Urinary bladder (tissue), 4 donors: Measurements from ENCODE around the gene SLC3A2. TPM values are rescaled to one million over a fixed set of nuclear protein-coding genes. Genes with fewer than 3 reads are reported as not detected.

Experiments
- DNase-seq: peaks from one replicate; pipeline ENCODE4 v3.0.0-alpha.2; 2015; ENCODE audit errors: extremely low spot score
- H3K27ac ChIP-seq: one replicate; pipeline ENCODE4 v1.5.1; 2013; ENCODE audit warnings: low read depth, mild to moderate bottlenecking, moderate library complexity
- H3K36me3 ChIP-seq: one replicate; pipeline ENCODE4 v1.6.1; 2013; ENCODE audit warnings: mild to moderate bottlenecking, moderate library complexity; ENCODE audit not compliant: insufficient read depth
- H3K4me1 ChIP-seq: one replicate; pipeline ENCODE4 v1.6.1; 2013; ENCODE audit warnings: mild to moderate bottlenecking, moderate library complexity; ENCODE audit not compliant: insufficient read depth
- H3K4me3 ChIP-seq: one replicate; pipeline ENCODE4 v1.5.1; 2013; ENCODE audit warnings: low read depth, low read length
- WGBS: extraction: QIAGEN DNeasy Blood & Tissue Kit; methylation state at CpG from one replicate; pipeline ENCODE4 v1.1.7; 2013; 5-methylcytosine and 5-hydroxymethylcytosine counted together
- polyA plus RNA-seq: library from polyadenylated mRNA; stranded (reverse); fragments of 200-250 nt; gene quantifications from one replicate; pipeline ENCODE4 v1.2.3, GENCODE V29; 2013
- total RNA-seq: library from RNA; depleted of rRNA; stranded (reverse); fragments of >200 nt; gene quantifications from one replicate; pipeline ENCODE4 v1.2.3, GENCODE V29; 2014
- donor health status: healthy with polysubstance abuse.
- donor health status: healthy.

Gene SLC3A2
- total and polyA plus RNA-seq, 2 donors: 45.0 to 126 TPM

GRCh38 chr11:62881579-62882430 lies 1.1 kb downstream of the SLC3A2 start:
- peaks cover 7% of the 10 kb centered on the region for H3K4me1 ChIP-seq
- peak overlapping the region; percentile 65 for H3K4me3 ChIP-seq
- peak overlapping the region; percentile 94 for H3K27ac ChIP-seq
- H3K36me3 ChIP-seq: peaks cover 10% of the 10 kb centered on the region
- 2% methylated on average over 21 of the region's 21 CpGs for WGBS
- peak; percentile 93 for DNase-seq

DNA sequence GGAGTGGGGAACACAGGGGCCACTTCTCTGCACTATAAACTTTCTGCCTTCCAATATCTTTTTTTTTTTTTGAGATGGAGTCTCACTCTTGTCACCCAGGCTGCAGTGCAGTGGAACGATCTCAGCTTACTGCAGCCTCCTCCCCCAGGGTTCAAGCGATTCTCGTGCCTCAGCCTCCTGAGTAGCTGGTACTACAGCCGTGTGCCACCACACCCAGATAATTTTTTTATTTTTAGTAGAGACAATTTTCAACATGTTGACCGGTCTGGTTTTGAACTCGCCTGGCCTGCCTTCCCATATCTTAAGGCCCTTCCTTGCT lies 1.7 kb downstream of the SLC3A2 start:
- H3K4me3 ChIP-seq: peak overlapping the region; percentile 65
- no peak for DNase-seq
- H3K4me1 ChIP-seq: peaks cover 7% of the 10 kb centered on the region
- peak overlapping the region; percentile 12 for H3K27ac ChIP-seq
- H3K36me3 ChIP-seq: peaks cover 10% of the 10 kb centered on the region
- 39% methylated on average over 6 of the region's 6 CpGs for WGBS

DNA sequence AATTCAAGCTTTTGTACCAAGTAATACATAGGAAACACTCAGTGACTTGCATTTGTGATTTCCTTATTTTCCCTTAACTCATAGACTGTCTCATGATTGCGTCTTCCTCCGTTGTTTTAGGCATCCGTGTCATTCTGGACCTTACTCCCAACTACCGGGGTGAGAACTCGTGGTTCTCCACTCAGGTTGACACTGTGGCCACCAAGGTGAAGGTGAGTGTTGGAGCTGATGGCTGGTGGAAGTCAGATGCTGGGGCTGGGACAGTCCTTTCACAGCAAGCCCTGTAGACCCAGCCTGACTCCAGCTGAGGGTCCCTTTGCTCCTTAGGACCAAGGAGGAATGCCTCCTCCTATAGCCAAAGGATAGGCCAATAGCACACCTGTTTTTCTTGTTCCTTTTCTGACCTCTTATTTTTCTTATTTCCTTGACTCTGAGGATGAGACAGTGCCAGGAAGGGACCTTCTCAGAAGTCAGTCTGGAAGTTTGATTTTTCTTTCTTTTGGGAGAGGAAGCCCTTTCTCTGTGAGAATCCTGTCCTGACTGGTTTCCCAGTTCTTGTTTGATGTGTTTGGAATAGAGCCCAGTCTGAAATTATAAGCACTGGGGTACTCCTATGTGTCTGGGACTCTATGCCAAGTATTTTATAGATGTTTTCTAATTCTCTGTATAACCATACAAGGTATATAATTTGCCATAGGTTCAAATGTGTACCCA lies 2.2 kb downstream of the SLC3A2 start:
- Histone ChIP-seq H3K4me1 (peaks cover 7% of the 10 kb centered on the region), H3K36me3 (peaks cover 10% of the 10 kb centered on the region)
- 55% methylated on average over 5 of the region's 5 CpGs for WGBS

GRCh38 chr11:62883673-62884072 lies 3.0 kb downstream of the SLC3A2 start:
- WGBS: 69% methylated on average over 3 of the region's 3 CpGs
- H3K4me1 ChIP-seq: peaks cover 7% of the 10 kb centered on the region
- DNase-seq: no peak
- H3K4me3 ChIP-seq: no peak overlapping the region
- no peak overlapping the region for H3K27ac ChIP-seq
- peaks cover 15% of the 10 kb centered on the region for H3K36me3 ChIP-seq

More for the DNA sequence above, 2.2 kb downstream of the SLC3A2 start:
- H3K4me3 ChIP-seq: no peak overlapping the region
- DNase-seq: no peak
- no peak overlapping the region for H3K27ac ChIP-seq

GRCh38 chr11:62885137-62885750 lies 4.5 kb downstream of the SLC3A2 start:
- 90% methylated on average over 11 of the region's 11 CpGs for WGBS
- Histone ChIP-seq H3K27ac (no peak overlapping the region), H3K4me3 (no peak overlapping the region), H3K4me1 (peaks cover 7% of the 10 kb centered on the region), H3K36me3 (peaks cover 18% of the 10 kb centered on the region)
- no peak for DNase-seq

GRCh38 chr11:62888406-62888805 lies 7.7 kb downstream of the SLC3A2 start:
- no peak overlapping the region for H3K4me3 ChIP-seq
- no peak overlapping the region for H3K27ac ChIP-seq
- peaks cover 7% of the 10 kb centered on the region for H3K4me1 ChIP-seq
- DNase-seq: no peak
- H3K36me3 ChIP-seq: peaks cover 18% of the 10 kb centered on the region
- 90% methylated on average over 14 of the region's 14 CpGs for WGBS

DNA sequence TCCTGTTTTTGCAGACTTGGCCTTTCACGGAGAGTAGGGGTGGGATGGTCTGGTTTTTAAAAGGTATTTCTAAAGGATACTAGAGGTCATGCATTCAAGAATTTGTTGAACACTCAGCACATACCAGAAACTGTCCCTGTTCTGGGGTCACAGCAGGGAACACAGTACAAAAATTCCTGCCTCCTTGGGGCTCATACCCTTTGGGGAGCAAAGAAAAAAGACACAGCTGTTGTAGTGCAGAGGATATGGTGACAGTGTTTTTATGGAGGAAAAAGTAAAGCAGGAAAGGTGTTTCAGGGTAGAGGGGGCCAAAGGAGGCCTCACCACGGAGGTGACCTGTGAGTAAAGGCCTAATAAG lies 8.4 kb downstream of the SLC3A2 start:
- Histone ChIP-seq H3K27ac (no peak overlapping the region), H3K4me1 (peaks cover under 1% of the 10 kb centered on the region), H3K4me3 (no peak overlapping the region), H3K36me3 (peaks cover 13% of the 10 kb centered on the region)
- WGBS: 52% methylated on average over 2 of the region's 2 CpGs
- DNase-seq: no peak

GRCh38 chr11:62889484-62890437 lies 9.1 kb downstream of the SLC3A2 start:
- WGBS: 48% methylated on average over 11 of the region's 11 CpGs
- Histone ChIP-seq H3K36me3 (peaks cover 13% of the 10 kb centered on the region), H3K4me3 (no peak overlapping the region), H3K4me1 (no peaks in the 10 kb centered on the region), H3K27ac (no peak overlapping the region)
- no peak for DNase-seq

DNA sequence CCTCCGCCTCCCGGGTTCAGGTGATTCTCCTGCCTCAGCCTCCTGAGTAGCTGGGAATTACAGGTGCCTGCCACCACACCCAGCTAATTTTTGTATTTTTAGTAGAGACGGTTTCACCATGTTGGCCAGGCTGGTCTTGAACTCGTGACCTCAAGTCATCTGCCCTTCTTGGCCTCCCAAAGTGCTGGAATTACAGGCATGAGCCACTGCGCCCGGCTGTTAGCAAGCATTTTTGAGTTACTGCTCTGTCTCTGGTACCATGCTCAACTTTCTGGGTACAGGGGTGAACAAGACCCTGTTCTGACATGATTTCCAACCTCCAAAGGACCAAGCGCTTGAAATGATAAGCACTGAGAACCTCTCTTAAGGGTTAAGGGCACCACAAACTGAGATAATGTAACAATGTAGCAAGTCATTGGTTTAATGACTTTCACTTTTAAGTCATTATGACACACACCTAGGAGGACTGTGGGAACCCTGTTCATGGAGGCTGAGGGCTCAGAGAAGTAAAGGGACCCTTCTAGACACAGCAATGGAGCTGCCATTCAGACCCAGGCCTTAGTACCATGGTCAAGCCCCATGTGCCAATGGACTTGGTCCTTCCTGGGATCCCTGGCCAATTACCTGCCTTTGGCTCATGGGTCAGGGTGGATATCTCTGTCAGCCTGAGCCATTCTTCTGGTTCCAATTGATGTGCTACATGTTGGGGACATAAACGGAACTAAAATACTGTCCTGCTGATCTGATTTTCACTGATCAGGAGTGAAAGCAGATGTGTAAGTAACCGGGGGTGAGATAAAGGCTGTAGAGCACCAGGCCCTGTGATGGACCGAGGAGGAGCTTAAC lies 11.6 kb downstream of the SLC3A2 start:
- Histone ChIP-seq H3K36me3 (peaks cover 7% of the 10 kb centered on the region), H3K4me1 (no peaks in the 10 kb centered on the region), H3K4me3 (no peak overlapping the region), H3K27ac (no peak overlapping the region)
- WGBS: 82% methylated on average over 10 of the region's 10 CpGs
- no peak for DNase-seq

- no peaks in the 10 kb centered on the region for H3K36me3 ChIP-seq
- no peaks in the 10 kb centered on the region for H3K4me1 ChIP-seq
- H3K27ac ChIP-seq: no peak overlapping the region
- no peak for DNase-seq
- no peak overlapping the region for H3K4me3 ChIP-seq
- WGBS: 72% methylated on average over 6 of the region's 6 CpGs
These were observed 14.8 kb downstream of the SLC3A2 start for GRCh38 chr11:62895501-62895900.

DNA sequence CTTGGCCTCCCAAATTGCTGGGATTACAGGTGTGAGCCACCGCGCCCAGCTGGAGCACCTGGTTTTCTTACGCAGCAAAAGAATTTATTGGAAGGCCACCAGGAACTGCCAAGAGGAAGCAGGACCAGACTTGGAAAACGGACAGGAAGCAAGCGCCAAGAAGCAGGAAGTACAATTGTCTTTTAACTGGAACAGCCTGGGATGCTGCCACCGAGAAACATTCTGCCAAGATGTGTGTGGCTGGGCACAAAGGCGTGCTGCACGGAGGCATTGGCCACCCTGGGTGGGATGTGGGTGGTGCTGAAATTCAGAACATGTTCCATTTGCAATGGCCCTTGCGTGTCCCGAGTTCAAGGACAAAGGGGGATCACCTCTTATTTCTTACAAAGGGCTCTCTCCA lies 15.4 kb downstream of the SLC3A2 start:
- Histone ChIP-seq H3K27ac (no peak overlapping the region), H3K4me3 (no peak overlapping the region), H3K36me3 (no peaks in the 10 kb centered on the region), H3K4me1 (no peaks in the 10 kb centered on the region)
- DNase-seq: no peak
- WGBS: 70% methylated on average over 10 of the region's 10 CpGs

- no peak for DNase-seq
- H3K4me1 ChIP-seq: no peaks in the 10 kb centered on the region
- WGBS: 41% methylated on average over 2 of the region's 2 CpGs
- no peak overlapping the region for H3K27ac ChIP-seq
- H3K36me3 ChIP-seq: no peaks in the 10 kb centered on the region
- H3K4me3 ChIP-seq: no peak overlapping the region
These were observed 16.6 kb downstream of the SLC3A2 start for GRCh38 chr11:62897311-62897710.
